ENCODE measurements around the gene CCDC71L. TPM values are rescaled to one million over a fixed set of nuclear protein-coding genes. Genes with fewer than 3 reads are reported as not detected.

Gene CCDC71L
- total RNA-seq: 45.1 and 74.5 TPM in 2 replicates

GRCh38 chr7:106660862-106661720 lies at the start of gene CCDC71L:
CCDC71L (minus strand) TSS chr7:106661158; CDS start chr7:106660896, 262 bp downstream.

Other genes starting within 250 kb of the CCDC71L start
- gene PIK3CG, start 204.1 kb upstream of the CCDC71L start, total RNA-seq: 2.9 and 6.7 TPM in 2 replicates